ENCODE data around the gene GGT6. TPM values are rescaled to one million over a fixed set of nuclear protein-coding genes. Genes with fewer than 3 reads are reported as not detected.

The GGT6 gene
- total RNA-seq, 1 donor from 2014 or later, result not detected

- TF ChIP-seq, protein P1, sequence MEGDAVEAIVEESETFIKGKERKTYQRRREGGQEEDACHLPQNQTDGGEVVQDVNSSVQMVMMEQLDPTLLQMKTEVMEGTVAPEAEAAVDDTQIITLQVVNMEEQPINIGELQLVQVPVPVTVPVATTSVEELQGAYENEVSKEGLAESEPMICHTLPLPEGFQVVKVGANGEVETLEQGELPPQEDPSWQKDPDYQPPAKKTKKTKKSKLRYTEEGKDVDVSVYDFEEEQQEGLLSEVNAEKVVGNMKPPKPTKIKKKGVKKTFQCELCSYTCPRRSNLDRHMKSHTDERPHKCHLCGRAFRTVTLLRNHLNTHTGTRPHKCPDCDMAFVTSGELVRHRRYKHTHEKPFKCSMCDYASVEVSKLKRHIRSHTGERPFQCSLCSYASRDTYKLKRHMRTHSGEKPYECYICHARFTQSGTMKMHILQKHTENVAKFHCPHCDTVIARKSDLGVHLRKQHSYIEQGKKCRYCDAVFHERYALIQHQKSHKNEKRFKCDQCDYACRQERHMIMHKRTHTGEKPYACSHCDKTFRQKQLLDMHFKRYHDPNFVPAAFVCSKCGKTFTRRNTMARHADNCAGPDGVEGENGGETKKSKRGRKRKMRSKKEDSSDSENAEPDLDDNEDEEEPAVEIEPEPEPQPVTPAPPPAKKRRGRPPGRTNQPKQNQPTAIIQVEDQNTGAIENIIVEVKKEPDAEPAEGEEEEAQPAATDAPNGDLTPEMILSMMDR (IDR thresholded peaks at IDR 0.05; ENCODE audit: borderline replicate concordance), result no peak
- Histone ChIP-seq H3K4me1 (peaks cover 73% of the 10 kb centered on the region), H3K9me3 (replicated peaks) (no peaks in the 10 kb centered on the region), H3K4me3 (no peak overlapping the region), H3K36me3 (no peaks in the 10 kb centered on the region), H3K27ac (replicated peaks) (no peak overlapping the region), H3K27me3 (ENCODE audit: low read depth) (no peaks in the 10 kb centered on the region)
- intact Hi-C loops (cut with micrococcal nuclease), result no loop called here
- no peak for DNase-seq
Observed at GRCh38 chr17:4525691-4526397, 34.5 kb downstream of the GGT6 start.

GRCh38 chr17:4523946-4524345, 36.4 kb downstream of the GGT6 start:
- H3K27ac ChIP-seq (replicated peaks), result no peak overlapping the region
- no peaks in the 10 kb centered on the region for H3K27me3 ChIP-seq (ENCODE audit: low read depth)
- no peaks in the 10 kb centered on the region for H3K9me3 ChIP-seq (replicated peaks)
- intact Hi-C loops (cut with micrococcal nuclease), result no loop called here
- H3K4me1 ChIP-seq, result peaks cover 73% of the 10 kb centered on the region
- no peaks in the 10 kb centered on the region for H3K36me3 ChIP-seq
- DNase-seq, result no peak
- TF ChIP-seq, protein P1 (IDR thresholded peaks at IDR 0.05; ENCODE audit: borderline replicate concordance), result no peak
- no peak overlapping the region for H3K4me3 ChIP-seq

DNA sequence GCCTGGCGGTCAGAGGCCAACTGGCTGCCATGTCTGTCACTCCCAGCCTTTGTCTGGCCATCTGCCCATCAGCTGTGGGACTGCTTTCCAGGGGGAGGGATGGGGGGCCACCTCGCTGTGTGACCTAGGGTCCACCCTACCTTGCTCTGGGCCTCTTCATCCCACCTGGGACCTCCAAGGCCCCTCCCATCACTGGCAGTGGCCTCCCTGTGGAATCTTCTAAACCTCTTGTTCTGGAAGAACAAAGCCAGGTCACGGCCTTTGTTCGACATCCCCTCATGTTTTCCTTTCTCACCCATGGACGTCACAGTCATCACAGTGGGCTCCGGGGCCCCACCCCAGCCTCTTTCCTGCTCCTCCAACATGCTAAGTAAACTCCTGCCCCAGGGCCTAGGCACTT, 37.7 kb downstream of the GGT6 start:
- peaks cover 67% of the 10 kb centered on the region for H3K4me1 ChIP-seq
- intact Hi-C loops (cut with micrococcal nuclease), result no loop called here
- no peak overlapping the region for H3K4me3 ChIP-seq
- no peaks in the 10 kb centered on the region for H3K9me3 ChIP-seq (replicated peaks)
- H3K27ac ChIP-seq (replicated peaks), result peak overlapping the region; percentile 93
- H3K27me3 ChIP-seq (ENCODE audit: low read depth), result no peaks in the 10 kb centered on the region
- H3K36me3 ChIP-seq, result no peaks in the 10 kb centered on the region
- TF ChIP-seq, protein P1 (IDR thresholded peaks at IDR 0.05; ENCODE audit: borderline replicate concordance), result no peak
- no peak for DNase-seq

DNA sequence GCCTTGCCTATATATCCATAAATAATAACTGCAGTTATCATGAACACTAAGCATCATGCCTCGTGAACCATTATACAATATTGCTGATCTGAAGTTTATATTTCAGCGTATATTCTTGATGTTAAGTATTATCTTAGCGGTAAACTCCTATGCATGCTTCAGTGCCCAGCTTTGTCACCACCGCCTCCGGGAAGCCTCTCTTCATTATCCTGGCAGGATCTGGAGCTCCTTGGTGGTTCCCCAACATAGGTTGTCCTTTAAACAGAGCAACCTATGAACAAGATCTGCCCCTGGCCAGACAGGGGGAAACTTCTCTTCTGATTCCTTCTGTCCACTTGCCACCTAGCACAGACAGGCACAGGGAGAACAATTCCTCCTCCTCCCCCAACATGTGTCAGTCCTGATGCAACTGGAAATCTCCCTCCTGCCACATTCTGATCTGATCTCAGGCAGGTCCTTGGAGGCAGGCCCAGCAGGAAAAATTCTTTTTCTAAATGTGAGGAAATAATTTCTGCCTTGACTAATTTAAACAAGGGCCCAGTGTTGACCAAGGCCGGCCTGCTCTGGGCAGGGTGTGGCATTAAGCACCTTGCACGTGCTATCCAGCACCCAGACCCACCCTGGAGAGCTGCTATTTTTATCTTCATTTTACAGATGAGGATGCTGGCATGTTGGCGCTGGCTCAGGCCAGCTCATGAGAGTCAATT, 39.3 kb downstream of the GGT6 start:
- Histone ChIP-seq H3K4me3 (no peak overlapping the region), H3K36me3 (no peaks in the 10 kb centered on the region), H3K27me3 (ENCODE audit: low read depth) (no peaks in the 10 kb centered on the region), H3K27ac (replicated peaks) (peak overlapping the region; percentile 93), H3K4me1 (peaks cover 51% of the 10 kb centered on the region), H3K9me3 (replicated peaks) (no peaks in the 10 kb centered on the region)
- DNase-seq, result no peak
- intact Hi-C loops (cut with micrococcal nuclease), result no loop called here
- TF ChIP-seq, protein P1 (IDR thresholded peaks at IDR 0.05; ENCODE audit: borderline replicate concordance), result no peak

DNA sequence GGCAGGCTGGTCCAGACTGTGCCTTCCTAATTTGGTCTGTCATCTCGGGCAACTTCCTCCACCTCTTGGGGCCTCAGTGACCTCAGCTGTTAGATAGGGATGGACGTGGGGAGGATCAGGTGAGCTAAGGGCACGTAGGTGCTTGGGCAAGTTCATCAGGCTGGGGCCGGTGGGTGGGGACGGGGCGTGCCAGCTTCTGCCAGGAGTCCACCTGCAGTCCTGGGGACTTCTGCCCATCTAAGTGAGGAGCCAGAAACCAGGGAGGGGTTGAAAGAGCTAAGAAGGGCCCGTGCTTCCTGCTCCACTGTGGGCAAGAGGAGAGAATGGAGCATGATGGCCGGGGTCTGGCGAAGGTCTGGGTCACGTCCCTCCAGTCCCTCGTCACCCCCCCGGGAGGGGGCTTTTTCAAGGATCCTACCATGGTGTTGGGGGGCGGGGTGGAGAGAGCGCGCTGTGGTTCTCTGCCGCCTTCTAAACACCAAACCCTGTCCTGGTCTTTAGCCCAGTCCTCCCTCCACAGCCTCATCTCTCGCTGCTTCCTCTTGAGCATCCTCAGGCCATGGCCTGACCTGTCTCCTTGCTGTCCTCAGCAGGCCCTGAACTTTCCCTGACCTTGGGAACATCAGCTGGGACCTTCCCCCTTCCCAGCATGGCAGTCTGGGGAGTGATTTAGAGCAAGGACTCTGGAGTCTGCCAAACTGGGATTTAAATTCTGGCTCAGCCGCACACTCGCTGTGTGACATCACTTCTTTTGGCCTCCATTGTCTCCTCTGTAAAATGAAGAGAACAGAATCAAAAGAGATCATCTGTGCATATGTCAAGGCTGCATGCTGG, 40.1 kb downstream of the GGT6 start:
- Histone ChIP-seq H3K27ac (replicated peaks) (peak overlapping the region; percentile 93), H3K4me1 (peaks cover 50% of the 10 kb centered on the region), H3K9me3 (replicated peaks) (no peaks in the 10 kb centered on the region), H3K27me3 (ENCODE audit: low read depth) (no peaks in the 10 kb centered on the region), H3K36me3 (no peaks in the 10 kb centered on the region), H3K4me3 (no peak overlapping the region)
- no peak for DNase-seq
- intact Hi-C loops (cut with micrococcal nuclease), result no loop called here
- TF ChIP-seq, protein P1 (IDR thresholded peaks at IDR 0.05; ENCODE audit: borderline replicate concordance), result no peak

All from left ventricle myocardium inferior (tissue), 1 donor.